SK-N-SH treated with all-trans-retinoic acid at 6 μM for 48 hours (cell line): Measurements from ENCODE around the gene PRRG1.
"Not testable (repeated sequence)": the region's sequence is repeated elsewhere in the genome, so short reads cannot be mapped to it uniquely, and the experiment has no call there.

ENCODE experiments used
- ATAC-seq: fragments of 200-7000 bp; cut with Tn5 transposase; 3 replicates; pipeline ENCODE4 v1.9.1; 2020; ENCODE audit warnings: mild to moderate bottlenecking, moderate library complexity
- ARNTL ChIP-seq: fragments of 450-650 bp; formaldehyde crosslinking; IDR thresholded peaks from 2 replicates; pipeline ENCODE4 v1.5.0; 2020; ENCODE audit warnings: low read depth, mild to moderate bottlenecking, moderate library complexity, borderline replicate concordance
- BACH2 ChIP-seq: fragments of 250-450 bp; sonication (Bioruptor Pico); IDR thresholded peaks from 2 replicates; pipeline ENCODE4 v1.9.0; 2021; ENCODE audit warnings: mild to moderate bottlenecking, borderline replicate concordance
- CREB5 ChIP-seq: fragments of 250-450 bp; sonication (Bioruptor Pico); IDR thresholded peaks from 2 replicates; pipeline ENCODE4 v1.5.1; 2020; ENCODE audit warnings: low read depth, mild to moderate bottlenecking, moderate library complexity
- CSDC2 ChIP-seq: fragments of 250-450 bp; sonication (Bioruptor Pico); IDR thresholded peaks from 2 replicates; pipeline ENCODE4 v1.5.0; 2020; ENCODE audit warnings: mild to moderate bottlenecking, moderate library complexity
- ESRRG ChIP-seq: fragments of 250-450 bp; sonication (Bioruptor Pico); IDR thresholded peaks from 2 replicates; pipeline ENCODE4 v1.6.1; 2021; ENCODE audit warnings: mild to moderate bottlenecking
- GLIS3 ChIP-seq: fragments of 250-450 bp; sonication (Bioruptor Pico); IDR thresholded peaks from 2 replicates; pipeline ENCODE4 v1.5.0; 2020; ENCODE audit warnings: mild to moderate bottlenecking, moderate library complexity
- ISL1 ChIP-seq: fragments of 250-450 bp; sonication (Bioruptor Pico); IDR thresholded peaks from 2 replicates; pipeline ENCODE4 v2.1.2; 2022; ENCODE audit warnings: mild to moderate bottlenecking, moderate library complexity
- OSR1 ChIP-seq: fragments of 250-450 bp; sonication (Bioruptor Pico); IDR thresholded peaks from 2 replicates; pipeline ENCODE4 v1.8.0; 2022; ENCODE audit warnings: moderate library complexity, mild to moderate bottlenecking, inconsistent platforms
- PATZ1 ChIP-seq: fragments of 250-450 bp; sonication (Bioruptor Pico); IDR thresholded peaks from 2 replicates; pipeline ENCODE4 v1.8.0; 2020; ENCODE audit warnings: mild to moderate bottlenecking, moderate library complexity, borderline replicate concordance
- POU6F1 ChIP-seq: fragments of 250-450 bp; sonication (Bioruptor Pico); IDR thresholded peaks from 2 replicates; pipeline ENCODE4 v1.8.0; 2021; ENCODE audit warnings: low read depth, mild to moderate bottlenecking, moderate library complexity, borderline replicate concordance
- PPARA ChIP-seq: fragments of 250-450 bp; sonication (Bioruptor Pico); IDR thresholded peaks from 2 replicates; pipeline ENCODE4 v1.5.0; 2020; ENCODE audit warnings: mild to moderate bottlenecking, borderline replicate concordance
- SNAI2 ChIP-seq: fragments of 250-450 bp; sonication (Bioruptor Pico); IDR thresholded peaks from 2 replicates; pipeline ENCODE4 v1.5.0; 2020; ENCODE audit warnings: mild to moderate bottlenecking, moderate library complexity
- TCF4 ChIP-seq: fragments of 250-450 bp; sonication (Bioruptor Pico); IDR thresholded peaks from 2 replicates; pipeline ENCODE4 v1.8.0; 2021; ENCODE audit warnings: mild to moderate bottlenecking, moderate library complexity, borderline replicate concordance
- ZC3H10 ChIP-seq: fragments of 250-450 bp; sonication (Bioruptor Pico); IDR thresholded peaks from 2 replicates; pipeline ENCODE4 v1.5.1; 2021; ENCODE audit warnings: mild to moderate bottlenecking, moderate library complexity
- ZFP3 ChIP-seq: fragments of 250-450 bp; sonication (Bioruptor Pico); IDR thresholded peaks from 2 replicates; pipeline ENCODE4 v1.5.0; 2020; ENCODE audit warnings: mild to moderate bottlenecking, moderate library complexity
- ZFP30 ChIP-seq: fragments of 450-650 bp; formaldehyde crosslinking; IDR thresholded peaks from 2 replicates; pipeline ENCODE4 v1.5.0; 2022; ENCODE audit warnings: mild to moderate bottlenecking, moderate library complexity
- ZNF565 ChIP-seq: fragments of 450-650 bp; formaldehyde crosslinking; conservative IDR thresholded peaks from 2 replicates; pipeline ENCODE4 v1.5.0; 2020; ENCODE audit warnings: low read depth, mild to moderate bottlenecking, moderate library complexity
- ZNF70 ChIP-seq: fragments of 450-650 bp; formaldehyde crosslinking; IDR thresholded peaks from 2 replicates; pipeline ENCODE4 v1.5.0; 2020; ENCODE audit warnings: mild to moderate bottlenecking, moderate library complexity

PRRG1 gene

GRCh38 chrX:37454537-37455285 lies 105.5 kb downstream of the PRRG1 start:
- ATAC-seq: peak; percentile 59; the same call in 2 of the 3 replicates
- TF ChIP-seq BACH2 (CRISPR knock-in tag) (no peak), ZC3H10 (no peak), ESRRG (no peak), OSR1 (CRISPR knock-in tag) (no peak), ISL1 (no peak), ARNTL (CRISPR knock-in tag) (no peak), SNAI2 (CRISPR knock-in tag) (no peak), ZNF565 (CRISPR knock-in tag) (no peak), POU6F1 (CRISPR knock-in tag) (no peak), CSDC2 (CRISPR knock-in tag) (no peak), GLIS3 (CRISPR knock-in tag) (no peak), PPARA (CRISPR knock-in tag) (no peak), ZFP30 (CRISPR knock-in tag) (no peak), PATZ1 (CRISPR knock-in tag) (no peak), CREB5 (CRISPR knock-in tag) (no peak)

GRCh38 chrX:37455381-37455780 lies 106.2 kb downstream of the PRRG1 start:
- TF ChIP-seq POU6F1 (CRISPR knock-in tag) (no peak), ZNF565 (CRISPR knock-in tag) (no peak), BACH2 (CRISPR knock-in tag) (no peak), ZFP30 (CRISPR knock-in tag) (no peak)
- no peak for ATAC-seq

GRCh38 chrX:37460285-37460684 lies 111.1 kb downstream of the PRRG1 start:
- not testable (repeated sequence) for ATAC-seq

- TF ChIP-seq TCF4 (CRISPR knock-in tag) (no peak), ZFP30 (CRISPR knock-in tag) (no peak), POU6F1 (CRISPR knock-in tag) (no peak), OSR1 (CRISPR knock-in tag) (no peak), SNAI2 (CRISPR knock-in tag) (no peak), GLIS3 (CRISPR knock-in tag) (no peak), ZC3H10 (no peak), PPARA (CRISPR knock-in tag) (no peak), ZFP3 (no peak), ARNTL (CRISPR knock-in tag) (no peak), ZNF565 (CRISPR knock-in tag) (no peak), ZNF70 (CRISPR knock-in tag) (no peak), ESRRG (no peak)
- ATAC-seq: no peak
Observed at GRCh38 chrX:37462346-37462745, 113.2 kb downstream of the PRRG1 start.
